Measurements from ENCODE around the gene SRSF1. TPM values are rescaled to one million over a fixed set of nuclear protein-coding genes. Genes with fewer than 3 reads are reported as not detected.
"Not testable (repeated sequence)": the region's sequence is repeated elsewhere in the genome, so short reads cannot be mapped to it uniquely, and the experiment has no call there.

Gene SRSF1
- total RNA-seq, 4 donors from 2014 or later, result 136 to 185 (median 156) TPM

- H3K36me3 ChIP-seq, result peaks cover 42 to 66% (median 53%) of the 10 kb centered on the region in 4 donors
- WGBS, result 72% methylated on average over 4 of the region's 4 CpGs
Measured at GRCh38 chr17:57980522-57980921, 26.5 kb downstream of the SRSF1 start.

GRCh38 chr17:57979076-57979475 lies 28.0 kb downstream of the SRSF1 start:
- intact Hi-C loops (cut with DNase I), result no loop called here
- no peak for DNase-seq (ENCODE audit: extremely low spot score)
- H3K27me3 ChIP-seq, result no peaks in the 10 kb centered on the region
- no peaks in the 10 kb centered on the region for H3K9me3 ChIP-seq
- TF ChIP-seq EP300 (IDR thresholded peaks at IDR 0.05) (no peak), POLR2AphosphoS5 (IDR thresholded peaks at IDR 0.05) (no peak), POLR2A (IDR thresholded peaks at IDR 0.05; ENCODE audit: low read depth) (no peak)
- TF ChIP-seq, protein P1, sequence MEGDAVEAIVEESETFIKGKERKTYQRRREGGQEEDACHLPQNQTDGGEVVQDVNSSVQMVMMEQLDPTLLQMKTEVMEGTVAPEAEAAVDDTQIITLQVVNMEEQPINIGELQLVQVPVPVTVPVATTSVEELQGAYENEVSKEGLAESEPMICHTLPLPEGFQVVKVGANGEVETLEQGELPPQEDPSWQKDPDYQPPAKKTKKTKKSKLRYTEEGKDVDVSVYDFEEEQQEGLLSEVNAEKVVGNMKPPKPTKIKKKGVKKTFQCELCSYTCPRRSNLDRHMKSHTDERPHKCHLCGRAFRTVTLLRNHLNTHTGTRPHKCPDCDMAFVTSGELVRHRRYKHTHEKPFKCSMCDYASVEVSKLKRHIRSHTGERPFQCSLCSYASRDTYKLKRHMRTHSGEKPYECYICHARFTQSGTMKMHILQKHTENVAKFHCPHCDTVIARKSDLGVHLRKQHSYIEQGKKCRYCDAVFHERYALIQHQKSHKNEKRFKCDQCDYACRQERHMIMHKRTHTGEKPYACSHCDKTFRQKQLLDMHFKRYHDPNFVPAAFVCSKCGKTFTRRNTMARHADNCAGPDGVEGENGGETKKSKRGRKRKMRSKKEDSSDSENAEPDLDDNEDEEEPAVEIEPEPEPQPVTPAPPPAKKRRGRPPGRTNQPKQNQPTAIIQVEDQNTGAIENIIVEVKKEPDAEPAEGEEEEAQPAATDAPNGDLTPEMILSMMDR (IDR thresholded peaks at IDR 0.05), result no peak
- H3K4me1 ChIP-seq, result peaks cover 40 to 89% (median 80%) of the 10 kb centered on the region in 4 donors
- WGBS, result 67% methylated on average over 1 of the region's 1 CpG
- no peak overlapping the region for H3K27ac ChIP-seq (replicated peaks in 1 of 4)
- no peak overlapping the region for H3K4me3 ChIP-seq
- H3K36me3 ChIP-seq, result peaks cover 50 to 78% (median 65%) of the 10 kb centered on the region in 4 donors

More at GRCh38 chr17:57980522-57980921, 26.5 kb downstream of the SRSF1 start:
- TF ChIP-seq POLR2A (IDR thresholded peaks at IDR 0.05; ENCODE audit: low read depth), result no peak
- TF ChIP-seq EP300 (IDR thresholded peaks at IDR 0.05), result no peak
- TF ChIP-seq POLR2AphosphoS5 (IDR thresholded peaks at IDR 0.05), result no peak
- TF ChIP-seq, protein P1 (IDR thresholded peaks at IDR 0.05), result no peak
- DNase-seq (ENCODE audit: extremely low spot score), result no peak
- Histone ChIP-seq H3K4me1 (peaks cover 43 to 92% (median 82%) of the 10 kb centered on the region in 4 donors), H3K9me3 (no peaks in the 10 kb centered on the region), H3K27me3 (no peaks in the 10 kb centered on the region), H3K4me3 (no peak overlapping the region), H3K27ac (replicated peaks in 1 of 4) (no peak overlapping the region)
- intact Hi-C loops (cut with DNase I), result no loop called here

DNA sequence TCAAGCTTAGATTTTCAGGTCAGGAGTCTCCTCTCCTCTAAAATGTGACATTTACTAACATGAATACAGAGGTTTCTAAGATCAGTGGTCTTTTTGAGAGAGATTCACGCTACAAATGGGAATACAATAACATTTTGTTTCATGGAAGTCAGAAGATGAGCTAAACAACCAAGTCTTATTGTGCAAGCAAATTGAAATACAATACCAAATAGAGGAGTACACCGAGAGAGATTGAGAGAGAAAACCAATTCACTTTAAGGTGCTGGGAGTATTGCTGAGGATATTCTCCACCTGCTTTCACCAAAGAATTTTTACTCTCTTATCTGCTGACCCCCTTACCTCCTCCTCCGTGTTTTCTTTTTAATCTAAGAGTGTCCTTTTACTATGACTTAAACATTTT lies 30.5 kb downstream of the SRSF1 start:
- no peak for DNase-seq (ENCODE audit: extremely low spot score)
- intact Hi-C loops (cut with DNase I), result no loop called here
- Histone ChIP-seq H3K4me3 (no peak overlapping the region), H3K27me3 (no peaks in the 10 kb centered on the region), H3K9me3 (no peaks in the 10 kb centered on the region), H3K4me1 (peaks cover 31 to 64% (median 55%) of the 10 kb centered on the region in 4 donors), H3K27ac (replicated peaks in 1 of 4) (peak overlapping the region in 3 of 4 donors; percentile 14 to 58 (median 45)), H3K36me3 (peaks cover 61 to 95% (median 78%) of the 10 kb centered on the region in 4 donors)
- 86% methylated on average over 3 of the region's 3 CpGs for WGBS
- no peak for TF ChIP-seq EP300 (IDR thresholded peaks at IDR 0.05)
- no peak for TF ChIP-seq POLR2AphosphoS5 (IDR thresholded peaks at IDR 0.05)
- TF ChIP-seq, protein P1 (IDR thresholded peaks at IDR 0.05), result no peak
- TF ChIP-seq POLR2A (IDR thresholded peaks at IDR 0.05; ENCODE audit: low read depth), result no peak

- TF ChIP-seq, protein P1 (IDR thresholded peaks at IDR 0.05), result no peak
- TF ChIP-seq EP300 (IDR thresholded peaks at IDR 0.05) (no peak), POLR2A (IDR thresholded peaks at IDR 0.05; ENCODE audit: low read depth) (no peak), POLR2AphosphoS5 (IDR thresholded peaks at IDR 0.05) (no peak)
- Histone ChIP-seq H3K36me3 (peaks cover 56 to 90% (median 73%) of the 10 kb centered on the region in 4 donors), H3K4me1 (peaks cover 31 to 49% (median 40%) of the 10 kb centered on the region in 4 donors), H3K9me3 (no peaks in the 10 kb centered on the region), H3K4me3 (no peak overlapping the region), H3K27me3 (no peaks in the 10 kb centered on the region), H3K27ac (replicated peaks in 1 of 4) (peak overlapping the region; percentile 31 to 58 (median 44))
- 27% methylated on average over 1 of the region's 1 CpG for WGBS
- DNase-seq (ENCODE audit: extremely low spot score), result no peak
- intact Hi-C loops (cut with DNase I), result no loop called here
Measured at GRCh38 chr17:57975044-57975443, 32.0 kb downstream of the SRSF1 start.

GRCh38 chr17:57974053-57974824 lies 32.8 kb downstream of the SRSF1 start:
- H3K9me3 ChIP-seq; DNase-seq (ENCODE audit: extremely low spot score); H3K4me3 ChIP-seq; H3K27me3 ChIP-seq; intact Hi-C loops (cut with DNase I): not testable (repeated sequence)
- Histone ChIP-seq H3K36me3 (peaks cover 49 to 82% (median 65%) of the 10 kb centered on the region in 4 donors), H3K4me1 (peaks cover 31 to 41% (median 36%) of the 10 kb centered on the region in 4 donors), H3K27ac (replicated peaks in 1 of 4) (peak overlapping the region; percentile 31 to 58 (median 44))
- 92% methylated on average over 4 of the region's 4 CpGs for WGBS

Measured in esophagus muscularis mucosa (tissue), 4 donors.